K562 (cell line): ENCODE measurements around the gene C1orf50. TPM values are rescaled to one million over a fixed set of nuclear protein-coding genes. Genes with fewer than 3 reads are reported as not detected.

ENCODE experiments used
- ATAC-seq: fragments of 200-7000 bp; cut with Tn5 transposase; 3 replicates; pipeline ENCODE4 v1.9.1; 2020; ENCODE audit warnings: moderate library complexity
- BruUV-seq: library from RNA; stranded (reverse); fragments of 400-500 nt; replicated peaks from 2 replicates; lab custom pipeline; 2021; lab: Mats Ljungman, UMichigan
- CTCF ChIA-PET: fragments of 300-600 bp; formaldehyde crosslinking; extraction: SDS; loops from one replicate; lab custom pipeline; 2021; ENCODE audit warnings: low intra/inter-chr PET ratio; lab: Yijun Ruan, JAX
- POLR2A ChIA-PET: fragments of 300-600, 350-650 bp; sonication (Branson Sonifier 250); formaldehyde crosslinking; extraction: SDS; loops from one replicate; lab custom pipeline; 2021; ENCODE audit warnings: antibody characterized with exemption, inconsistent platforms; lab: Yijun Ruan, JAX
- DNase-seq, 4 experiments: peaks; one replicate each; pipeline versions ENCODE4 v3.0.0 to v3.0.0-alpha.2; 2011 to 2018; ENCODE audit warnings: low spot score in 3 of 4, mixed read lengths in 3 of 4; ENCODE audit errors: extremely low read depth in 1 of 4
- FAIRE-seq: peaks from 2 replicates; lab custom pipeline; 2011; peaks lifted over from hg19 to GRCh38; lab: Jason Lieb, UNC
- H2AFZ ChIP-seq: 2 replicates; pipeline ENCODE4 v1.6.0; 2011; ENCODE audit warnings: low read depth, low read length, control low read depth, inconsistent platforms
- H3K27ac ChIP-seq: fragments of 200-600 bp; 3 replicates; pipeline ENCODE4 v1.8.0; 2011; ENCODE audit warnings: low read depth, mild to moderate bottlenecking, control low read depth, inconsistent platforms, low read length, moderate library complexity, mixed read lengths; ENCODE audit errors: extremely low read depth
- H3K27me3 ChIP-seq, 2 experiments: fragments of 300-600 bp in 1 of 2; 2 replicates in 1 of 2; 3 replicates in 1 of 2; pipeline versions ENCODE4 v1.6.0 to v1.8.0; 2011; ENCODE audit warnings: inconsistent platforms in 2 of 2, low read length in 2 of 2, mild to moderate bottlenecking in 1 of 2, mixed read lengths in 1 of 2, moderate library complexity in 1 of 2; ENCODE audit not compliant: control insufficient read depth in 2 of 2, insufficient read depth in 2 of 2
- H3K36me3 ChIP-seq: fragments of 300-600 bp; 3 replicates; pipeline ENCODE4 v1.8.0; 2011; ENCODE audit warnings: mild to moderate bottlenecking, low read length, inconsistent platforms; ENCODE audit not compliant: control insufficient read depth, insufficient read depth
- H3K4me1 ChIP-seq, 2 experiments: fragments of 200-600 bp in 1 of 2; replicated peaks in 1 of 2; 2 replicates in 1 of 2; 3 replicates in 1 of 2; pipeline versions ENCODE4 v1.5.1 to v1.8.0; 2011; ENCODE audit warnings: inconsistent platforms in 2 of 2, low read length in 2 of 2, mild to moderate bottlenecking in 1 of 2, mixed read lengths in 1 of 2, moderate library complexity in 1 of 2; ENCODE audit not compliant: control insufficient read depth in 2 of 2, insufficient read depth in 2 of 2
- H3K4me2 ChIP-seq: 2 replicates; pipeline ENCODE4 v1.6.1; 2011; ENCODE audit warnings: low read length, control low read depth, inconsistent platforms, mixed read lengths; ENCODE audit not compliant: insufficient read depth
- H3K4me3 ChIP-seq: fragments of 200-600 bp; sonication (generic), shearing (Covaris generic); 2 replicates; pipeline ENCODE4 v1.5.1; 2016; ENCODE audit warnings: control low read depth, inconsistent platforms
- H3K79me2 ChIP-seq: fragments of 200-600 bp; 3 replicates; pipeline ENCODE4 v1.8.0; 2011; ENCODE audit warnings: low read length, inconsistent platforms; ENCODE audit not compliant: control insufficient read depth, insufficient read depth
- H3K9ac ChIP-seq, 2 experiments: 2 replicates each; pipeline versions ENCODE4 v1.6.0 to v1.6.1; 2011; ENCODE audit warnings: low read depth in 2 of 2, low read length in 2 of 2, control low read depth in 1 of 2, inconsistent platforms in 1 of 2, mild to moderate bottlenecking in 1 of 2, mixed read lengths in 1 of 2; ENCODE audit not compliant: insufficient read depth in 1 of 2
- H3K9me1 ChIP-seq: one replicate; pipeline ENCODE4 v1.6.0; 2011; ENCODE audit warnings: inconsistent platforms, mild to moderate bottlenecking, low read length, moderate library complexity; ENCODE audit not compliant: control insufficient read depth, insufficient read depth
- H3K9me3 ChIP-seq: replicated peaks from 2 replicates; pipeline ENCODE4 v1.5.1; 2011; ENCODE audit warnings: low read depth, low read length, inconsistent platforms; ENCODE audit not compliant: control insufficient read depth, insufficient read depth
- H4K20me1 ChIP-seq: replicated peaks from 2 replicates; pipeline ENCODE4 v1.6.1; 2011; ENCODE audit warnings: low read length, inconsistent platforms, mixed read lengths; ENCODE audit not compliant: control insufficient read depth, insufficient read depth
- ZSCAN32 ChIP-seq: fragments of 450-650 bp; formaldehyde crosslinking; IDR thresholded peaks from 2 replicates; pipeline ENCODE4 v1.4.0; 2020; ENCODE audit warnings: mild to moderate bottlenecking, moderate library complexity
- WGBS: fragments of 100-300 bp; shearing (Covaris generic); methylation state at CpG from one replicate; pipeline ENCODE4 v1.1.6; 2016; ENCODE audit warnings: low coverage, mixed read lengths; ENCODE audit not compliant: insufficient coverage; ENCODE audit errors: missing lambda C conversion rate; 5-methylcytosine and 5-hydroxymethylcytosine counted together
- in situ Hi-C: fragments of 300-500 bp; cut with MboI; formaldehyde crosslinking; loops from 4 replicates; pipeline ENCODE4 v1.15.0; 2018; ENCODE audit warnings: inconsistent platforms, mixed read lengths
- intact Hi-C: fragments of 100-400 bp; cut with micrococcal nuclease; formaldehyde crosslinking; loops from 2 replicates; pipeline ENCODE4 v1.14.2; 2022
- polyA plus RNA-seq, 8 experiments: library from polyadenylated mRNA; depleted of rRNA in 4 of 8; stranded (reverse) in 5 of 8; unstranded in 3 of 8; fragments of >200 nt; fragmentation: Nextera tagmentation in 2 of 8; fragmentation: Illumina TruSeq in 1 of 8; extraction: Ambion mirVana in 2 of 8; extraction: Trizol in 1 of 8; gene quantifications; 2 replicates each; pipeline versions ENCODE4 v1.2.1 to v1.2.3, GENCODE V29; 2011 to 2014; ENCODE audit warnings: inconsistent platforms in 1 of 8, missing spikeins in 1 of 8
- total RNA-seq, 7 experiments: library from RNA; depleted of rRNA in 6 of 7; stranded (reverse); fragments of >200 nt in 6 of 7; fragmentation: Illumina TruSeq in 2 of 7; extraction: Trizol in 2 of 7; gene quantifications; 2 replicates each; pipeline versions ENCODE4 v1.2.1 to v1.2.3, GENCODE V29; 2011 to 2021; ENCODE audit warnings: low replicate concordance in 1 of 7
- TF ChIP-seq, protein P1 (sequence below), 3 experiments: fragments of 200-800 bp in 1 of 3; sonication (Bioruptor generic) in 1 of 3; sonication (generic) in 1 of 3; formaldehyde crosslinking in 1 of 3; IDR thresholded peaks; 2 replicates each; pipeline versions ENCODE4 v1.6.1 to v1.8.0; 2016 to 2022; ENCODE audit warnings: mild to moderate bottlenecking in 2 of 3, missing compliant biosample characterization in 2 of 3, missing genetic modification characterization in 2 of 3, missing genetic modification reagents in 1 of 3

The C1orf50 gene
- total and polyA plus RNA-seq, 9 of the 15 experiments (the other 6 are each of a cell fraction or from before 2014, with no cell fraction given), result 0.55 to 13.9 (median 5.2) TPM

DNA sequence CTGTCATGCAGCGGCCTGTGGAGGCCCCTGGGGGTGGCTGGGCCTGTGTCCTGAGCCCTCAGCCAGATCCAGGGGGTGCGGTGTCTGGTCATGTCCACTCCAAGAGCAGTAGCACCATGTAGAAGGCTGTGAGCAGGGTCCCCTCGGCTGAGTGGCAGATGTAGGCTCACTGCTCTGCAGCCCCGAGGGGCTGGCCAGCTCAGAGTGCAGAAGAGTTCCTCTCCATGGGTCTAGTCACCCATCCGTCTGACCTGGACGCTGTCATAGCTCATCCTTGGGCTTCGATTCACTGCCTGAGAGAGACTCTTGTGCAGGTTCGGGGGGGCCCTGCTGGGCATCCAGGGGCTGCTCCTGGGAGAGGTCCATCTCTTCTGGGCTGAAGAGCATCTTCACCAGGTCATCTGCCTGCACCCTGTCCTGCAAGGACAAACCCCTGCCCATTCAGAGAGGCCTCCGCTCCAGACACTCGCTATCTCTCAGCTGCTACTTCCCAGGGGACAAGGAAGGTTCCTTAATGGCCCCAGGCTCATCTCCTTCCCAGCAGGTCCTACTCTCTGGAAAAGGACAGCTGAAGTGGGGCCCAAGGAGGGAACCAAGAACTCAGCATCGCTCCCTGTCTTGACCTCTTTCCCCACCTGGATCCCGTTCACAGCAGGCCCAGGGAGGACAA, 20.5 kb upstream of the C1orf50 start:
- H3K4me1 ChIP-seq, result no peaks in the 10 kb centered on the region
- BruUV-seq, result no TSS peak
- no peak overlapping the region for H3K4me2 ChIP-seq
- H3K9me1 ChIP-seq, result peaks cover 8% of the 10 kb centered on the region
- peaks cover 0 to 5% of the 10 kb centered on the region in 2 experiments; a peak in 1 of 5 replicates for H3K27me3 ChIP-seq
- TF ChIP-seq, protein P1, sequence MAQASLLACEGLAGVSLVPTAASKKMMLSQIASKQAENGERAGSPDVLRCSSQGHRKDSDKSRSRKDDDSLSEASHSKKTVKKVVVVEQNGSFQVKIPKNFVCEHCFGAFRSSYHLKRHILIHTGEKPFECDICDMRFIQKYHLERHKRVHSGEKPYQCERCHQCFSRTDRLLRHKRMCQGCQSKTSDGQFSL (CRISPR knock-in tag; IDR thresholded peaks at IDR 0.05), result 0 out of 2 replicates have a peak, but pooled peaks have one; percentile 37
- TF ChIP-seq, protein P1 (tag; IDR thresholded peaks at IDR 0.05), result no peak
- TF ChIP-seq ZSCAN32, result no peak
- TF ChIP-seq, all 486 proteins: peak for 1
- Histone ChIP-seq H3K9me3 (no peaks in the 10 kb centered on the region), H4K20me1 (no peaks in the 10 kb centered on the region), H2AFZ (no peak overlapping the region), H3K36me3 (peaks cover 47% of the 10 kb centered on the region; the same call in 2 of the 3 replicates), H3K27ac (no peak overlapping the region), H3K9ac (no peak overlapping the region), H3K4me3 (no peak overlapping the region), H3K79me2 (no peaks in the 10 kb centered on the region)
- intact Hi-C loops (no loop called here), in situ Hi-C loops (loop anchor here (10.0 to 25.0 kb wide), 2 partner anchors 159 to 402 kb away; no protein-coding TSS in a partner anchor)
- POLR2A ChIA-PET, result interaction anchor here (0.5 to 2.1 kb wide), 4 partner anchors 20 to 1641 kb away, joined by 3 to 6 read pairs (median 3); partner anchors contain the start of genes C1orf50, P3H1 and YBX1
- DNase-seq (no peak), FAIRE-seq (no peak), ATAC-seq (no peak)
- CTCF ChIA-PET, result interaction anchor here (0.9 to 1.4 kb wide), 2 partner anchors 169 to 600 kb away, joined by 3 to 10 read pairs; no protein-coding TSS in a partner anchor
- WGBS, result 91% methylated on average over 10 of the region's 12 CpGs
